ENCODE results near the gene TMX2. TPM values are rescaled to one million over a fixed set of nuclear protein-coding genes. Genes with fewer than 3 reads are reported as not detected.
A peak's percentile ranks its signal among the peaks of the same experiment; 100 is the strongest.

Gene TMX2
- total and polyA plus RNA-seq, 2 donors (not counting 3 experiments of a cell fraction or from before 2014, with no cell fraction given): 52.7 to 67.7 TPM

DNA sequence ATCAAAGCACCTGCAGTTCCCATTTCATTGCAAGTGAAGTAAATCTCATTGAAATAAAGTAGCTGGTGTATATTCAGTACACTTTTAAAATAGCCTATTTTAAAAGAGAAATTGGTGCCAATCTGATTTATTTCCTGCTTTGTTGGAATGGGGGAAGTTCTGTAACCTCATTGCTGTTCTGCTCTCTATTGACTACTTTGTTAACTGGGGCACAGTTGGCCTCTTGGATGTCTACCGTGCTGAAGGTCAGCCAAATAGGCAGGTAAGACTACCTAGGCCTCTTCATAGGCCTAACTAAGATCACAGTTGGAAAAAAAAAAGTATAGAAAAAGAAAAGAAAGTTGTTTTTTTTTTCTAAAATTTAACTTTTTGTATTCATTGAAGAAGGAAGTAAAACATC lies 58.4 kb downstream of the TMX2 start:
- dilution Hi-C loops (cut with MboI; ENCODE audit: extremely low pct_ligation_motif_present, low sequenced_read_pairs): no loop called here
- H3K9ac ChIP-seq (replicated peaks; ENCODE audit: extremely low read depth, insufficient read depth, low read length): no peak overlapping the region
- POLR2A ChIA-PET: interaction anchor here (0.7 to 1.0 kb wide), 2 partner anchors 9 kb away, joined by 3 read pairs; partner anchors contain the start of gene CTNND1
- peaks cover 10% of the 10 kb centered on the region for H4K20me1 ChIP-seq (replicated peaks; ENCODE audit: control insufficient read depth, extremely low read depth, insufficient read depth, low read length)
- peak overlapping the region; percentile 51 for H3K4me2 ChIP-seq (ENCODE audit: insufficient read depth, low read length)
- no peaks in the 10 kb centered on the region for H3K9me3 ChIP-seq (replicated peaks; ENCODE audit: control insufficient read depth, insufficient read depth, low read length)
- no peak for TF ChIP-seq FOS (IDR thresholded peaks at IDR 0.05; ENCODE audit: borderline replicate concordance, insufficient read depth, low read length)
- TF ChIP-seq, protein P1, sequence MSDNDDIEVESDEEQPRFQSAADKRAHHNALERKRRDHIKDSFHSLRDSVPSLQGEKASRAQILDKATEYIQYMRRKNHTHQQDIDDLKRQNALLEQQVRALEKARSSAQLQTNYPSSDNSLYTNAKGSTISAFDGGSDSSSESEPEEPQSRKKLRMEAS (IDR thresholded peaks at IDR 0.05; ENCODE audit: insufficient read depth, insufficient read length): no peak
- TF ChIP-seq JUN (IDR thresholded peaks at IDR 0.05; ENCODE audit: borderline replicate concordance, insufficient read depth, insufficient read length, low read depth): no peak
- TF ChIP-seq EZH2 (IDR thresholded peaks at IDR 0.05; ENCODE audit: borderline replicate concordance, low read depth, low read length, severe bottlenecking): no peak
- TF ChIP-seq, protein P2, sequence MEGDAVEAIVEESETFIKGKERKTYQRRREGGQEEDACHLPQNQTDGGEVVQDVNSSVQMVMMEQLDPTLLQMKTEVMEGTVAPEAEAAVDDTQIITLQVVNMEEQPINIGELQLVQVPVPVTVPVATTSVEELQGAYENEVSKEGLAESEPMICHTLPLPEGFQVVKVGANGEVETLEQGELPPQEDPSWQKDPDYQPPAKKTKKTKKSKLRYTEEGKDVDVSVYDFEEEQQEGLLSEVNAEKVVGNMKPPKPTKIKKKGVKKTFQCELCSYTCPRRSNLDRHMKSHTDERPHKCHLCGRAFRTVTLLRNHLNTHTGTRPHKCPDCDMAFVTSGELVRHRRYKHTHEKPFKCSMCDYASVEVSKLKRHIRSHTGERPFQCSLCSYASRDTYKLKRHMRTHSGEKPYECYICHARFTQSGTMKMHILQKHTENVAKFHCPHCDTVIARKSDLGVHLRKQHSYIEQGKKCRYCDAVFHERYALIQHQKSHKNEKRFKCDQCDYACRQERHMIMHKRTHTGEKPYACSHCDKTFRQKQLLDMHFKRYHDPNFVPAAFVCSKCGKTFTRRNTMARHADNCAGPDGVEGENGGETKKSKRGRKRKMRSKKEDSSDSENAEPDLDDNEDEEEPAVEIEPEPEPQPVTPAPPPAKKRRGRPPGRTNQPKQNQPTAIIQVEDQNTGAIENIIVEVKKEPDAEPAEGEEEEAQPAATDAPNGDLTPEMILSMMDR (IDR thresholded peaks at IDR 0.05; ENCODE audit: extremely low read depth in 1 of 2, insufficient read depth in 1 of 2, low read depth in 1 of 2, low read length in 2 of 2): no peak
- TF ChIP-seq GATA2 (IDR thresholded peaks at IDR 0.05; ENCODE audit: insufficient read depth, insufficient read length, low read depth, low read length): no peak
- TF ChIP-seq POLR2AphosphoS5 (IDR thresholded peaks at IDR 0.05; ENCODE audit: insufficient read depth, low read depth, low read length): no peak
- no TSS peak for BruUV-seq (replicated peaks)
- H3K9me1 ChIP-seq (replicated peaks; ENCODE audit: control insufficient read depth, extremely low read depth, insufficient read depth, low read length): no peaks in the 10 kb centered on the region
- intact Hi-C loops (cut with micrococcal nuclease): no loop called here
- H3K4me3 ChIP-seq (replicated peaks in 1 of 3; ENCODE audit: insufficient read depth in 1 of 3, low read depth in 1 of 3, low read length in 3 of 3): no peak overlapping the region
- peaks cover 46% of the 10 kb centered on the region for H3K4me1 ChIP-seq (ENCODE audit: control insufficient read depth, extremely low read depth, insufficient read depth, low read length)
- H3K27me3 ChIP-seq (ENCODE audit: control insufficient read depth in 2 of 2, insufficient read depth in 2 of 2, low read length in 2 of 2): no peaks in the 10 kb centered on the region
- CTCF ChIA-PET: interaction anchor here (1.0 to 3.2 kb wide), 6 partner anchors 10 to 753 kb away, joined by 3 to 41 read pairs (median 6); partner anchors contain the start of genes BTBD18 and CTNND1
- DNase-seq (ENCODE audit: low read depth, low spot score) (no peak), FAIRE-seq (no peak)
- peaks cover 96% of the 10 kb centered on the region for H3K79me2 ChIP-seq (ENCODE audit: control insufficient read depth, insufficient read depth, low read length)
- no peak overlapping the region for H3K27ac ChIP-seq (ENCODE audit: insufficient read depth, low read depth, low read length)
- H3K36me3 ChIP-seq (ENCODE audit: control insufficient read depth in 2 of 2, extremely low read depth in 1 of 2, insufficient read depth in 2 of 2, low read length in 2 of 2): peaks cover 0 to 3% of the 10 kb centered on the region in 2 experiments
- no peak overlapping the region for H2AFZ ChIP-seq (ENCODE audit: low read depth, low read length)
